NCI-H748 (cell line): ENCODE data around the gene TIMM50.
"Not testable (repeated sequence)": the region's sequence is repeated elsewhere in the genome, so short reads cannot be mapped to it uniquely, and the experiment has no call there.

ENCODE experiments used
- DNase-seq: peaks from one replicate; lab custom pipeline; 2025; ENCODE audit not compliant: unreplicated experiment; lab: John Stamatoyannopoulos, UW

The TIMM50 gene

GRCh38 chr19:39480337-39481228 lies at the start of gene TIMM50:
TIMM50 (plus strand) TSS chr19:39480838; CDS start chr19:39480854, 16 bp downstream.
- DNase-seq: peak; percentile 99

- no peak for DNase-seq
These were observed 48.0 kb upstream of the TIMM50 start for GRCh38 chr19:39432677-39433025.

GRCh38 chr19:39433480-39434079 lies 47.1 kb upstream of the TIMM50 start:
- DNase-seq: no peak

- DNase-seq: no peak
These were observed 46.2 kb upstream of the TIMM50 start for GRCh38 chr19:39434123-39435076.

- peak; percentile 100 for DNase-seq
These were observed 44.9 kb upstream of the TIMM50 start, which contains the start of gene RPS16 for GRCh38 chr19:39435499-39436349. RPS16 (minus strand) TSS chr19:39435949; CDS start chr19:39435895, 54 bp downstream.

GRCh38 chr19:39436350-39436716 lies 44.3 kb upstream of the TIMM50 start:
- DNase-seq: no peak

GRCh38 chr19:39438270-39438934 lies 42.2 kb upstream of the TIMM50 start:
- no peak for DNase-seq

GRCh38 chr19:39444598-39445195 lies 35.9 kb upstream of the TIMM50 start:
- peak; percentile 45 for DNase-seq

GRCh38 chr19:39445196-39446111 lies 35.2 kb upstream of the TIMM50 start, which contains the start of gene SUPT5H:
SUPT5H (plus strand) TSS chr19:39445582; CDS start chr19:39445891, 309 bp downstream.
- DNase-seq: peak; percentile 99

- no peak for DNase-seq
These were observed 34.1 kb upstream of the TIMM50 start for GRCh38 chr19:39446365-39447084.

- no peak for DNase-seq
These were observed 32.4 kb upstream of the TIMM50 start for GRCh38 chr19:39448271-39448670.

- no peak for DNase-seq
These were observed 31.4 kb upstream of the TIMM50 start for GRCh38 chr19:39449116-39449797.

- not testable (repeated sequence) for DNase-seq
These were observed 29.4 kb upstream of the TIMM50 start for GRCh38 chr19:39451257-39451656.

- DNase-seq: no peak
These were observed 17.2 kb upstream of the TIMM50 start for GRCh38 chr19:39463403-39463802.

GRCh38 chr19:39465956-39466747 lies 14.5 kb upstream of the TIMM50 start:
- DNase-seq: no peak

- no peak for DNase-seq
These were observed 12.7 kb upstream of the TIMM50 start for GRCh38 chr19:39467941-39468340.
